Measurements from ENCODE around the gene SH3RF3. TPM values are rescaled to one million over a fixed set of nuclear protein-coding genes. Genes with fewer than 3 reads are reported as not detected.

The SH3RF3 gene
- total RNA-seq, 1 donor from 2014 or later = 1.7 TPM

GRCh38 chr2:109352056-109352897 is 223.3 kb downstream of the SH3RF3 start:
- Mint-ChIP-seq H3K36me3 (ENCODE audit: unreplicated experiment) (peaks cover 1% of the 10 kb centered on the region), H3K27ac (ENCODE audit: unreplicated experiment) (no peak overlapping the region), H3K27me3 (ENCODE audit: unreplicated experiment) (no peaks in the 10 kb centered on the region), H3K9me3 (ENCODE audit: unreplicated experiment) (peaks cover 2% of the 10 kb centered on the region), H3K4me3 (ENCODE audit: unreplicated experiment) (no peak overlapping the region), H3K4me1 (ENCODE audit: low read depth, unreplicated experiment) (peaks cover 14% of the 10 kb centered on the region)
- no peak for TF ChIP-seq CTCF (IDR thresholded peaks at IDR 0.05; ENCODE audit: partially characterized antibody, unreplicated experiment)
- no peak for DNase-seq

GRCh38 chr2:109352898-109353689 is 224.1 kb downstream of the SH3RF3 start:
- Mint-ChIP-seq H3K27ac (ENCODE audit: unreplicated experiment) (no peak overlapping the region), H3K4me3 (ENCODE audit: unreplicated experiment) (no peak overlapping the region), H3K27me3 (ENCODE audit: unreplicated experiment) (no peaks in the 10 kb centered on the region), H3K36me3 (ENCODE audit: unreplicated experiment) (peaks cover 5% of the 10 kb centered on the region), H3K4me1 (ENCODE audit: low read depth, unreplicated experiment) (peaks cover 14% of the 10 kb centered on the region), H3K9me3 (ENCODE audit: unreplicated experiment) (peaks cover 2% of the 10 kb centered on the region)
- TF ChIP-seq CTCF (IDR thresholded peaks at IDR 0.05; ENCODE audit: partially characterized antibody, unreplicated experiment) = no peak
- no peak for DNase-seq

- Mint-ChIP-seq H3K36me3 (ENCODE audit: unreplicated experiment) (peaks cover 10% of the 10 kb centered on the region), H3K4me3 (ENCODE audit: unreplicated experiment) (no peak overlapping the region), H3K27ac (ENCODE audit: unreplicated experiment) (no peak overlapping the region), H3K9me3 (ENCODE audit: unreplicated experiment) (peaks cover 2% of the 10 kb centered on the region), H3K27me3 (ENCODE audit: unreplicated experiment) (no peaks in the 10 kb centered on the region), H3K4me1 (ENCODE audit: low read depth, unreplicated experiment) (peaks cover 5% of the 10 kb centered on the region)
- no peak for DNase-seq
- no peak for TF ChIP-seq CTCF (IDR thresholded peaks at IDR 0.05; ENCODE audit: partially characterized antibody, unreplicated experiment)
Measured at GRCh38 chr2:109353806-109354745, 225.1 kb downstream of the SH3RF3 start.

- no peak for TF ChIP-seq CTCF (IDR thresholded peaks at IDR 0.05; ENCODE audit: partially characterized antibody, unreplicated experiment)
- no peak overlapping the region for H3K4me3 Mint-ChIP-seq (ENCODE audit: unreplicated experiment)
- H3K4me1 Mint-ChIP-seq (ENCODE audit: low read depth, unreplicated experiment) = peaks cover 2% of the 10 kb centered on the region
- H3K27ac Mint-ChIP-seq (ENCODE audit: unreplicated experiment) = no peak overlapping the region
- peaks cover 12% of the 10 kb centered on the region for H3K36me3 Mint-ChIP-seq (ENCODE audit: unreplicated experiment)
- peaks cover 2% of the 10 kb centered on the region for H3K9me3 Mint-ChIP-seq (ENCODE audit: unreplicated experiment)
- H3K27me3 Mint-ChIP-seq (ENCODE audit: unreplicated experiment) = no peaks in the 10 kb centered on the region
- DNase-seq = no peak
Measured at GRCh38 chr2:109355192-109355843, 226.3 kb downstream of the SH3RF3 start.

Measured in glutamatergic neuron (in vitro differentiated cells).